H7 (cell line): Measurements from ENCODE around the gene MED12L. TPM values are rescaled to one million over a fixed set of nuclear protein-coding genes. Genes with fewer than 3 reads are reported as not detected.

Source experiments
- total RNA-seq: library from RNA; depleted of rRNA; stranded (reverse); fragments of >200 nt; shearing (Covaris generic); gene quantifications from 2 replicates; pipeline ENCODE4 v1.2.3, GENCODE V29; 2014; rRNA removed

Gene MED12L
- total RNA-seq, 1 experiment from 2014 or later: 7.9 TPM

Other genes starting within 250 kb of the MED12L start
- gene MINDY4B, start 180.2 kb upstream of the MED12L start, total RNA-seq: not detected in 2 replicates
- 0.17 and 0.22 TPM in 2 replicates for gene CLRN1, start 112.9 kb upstream of the MED12L start, total RNA-seq
- not detected in 2 replicates for gene GPR171, start 117.6 kb downstream of the MED12L start, total RNA-seq
- gene P2RY14, start 192.9 kb downstream of the MED12L start, total RNA-seq: not detected in 2 replicates
- gene GPR87, start 231.2 kb downstream of the MED12L start, total RNA-seq: 0.21 TPM in 1 of 2 replicates, not detected in the other
- not detected in 2 replicates for gene P2RY13, start 243.9 kb downstream of the MED12L start, total RNA-seq